Activated naive CD8-positive, alpha-beta T cell treated with anti-CD3 and anti-CD28 coated beads for 36 hours (primary cell): ENCODE measurements around the gene ARHGAP15. TPM values are rescaled to one million over a fixed set of nuclear protein-coding genes. Genes with fewer than 3 reads are reported as not detected.

Experiments used
- DNase-seq: peaks from one replicate; pipeline ENCODE4 v3.0.0; 2021
- H3K27ac Mint-ChIP-seq: one replicate; pipeline ENCODE4 v1.8.0; 2022; ENCODE audit warnings: mild to moderate bottlenecking, moderate library complexity, mixed read lengths
- H3K27me3 Mint-ChIP-seq: one replicate; pipeline ENCODE4 v1.8.0; 2022; ENCODE audit warnings: mild to moderate bottlenecking, mixed read lengths
- H3K36me3 Mint-ChIP-seq: one replicate; pipeline ENCODE4 v1.8.0; 2021; ENCODE audit warnings: mild to moderate bottlenecking, mixed read lengths
- H3K4me1 Mint-ChIP-seq: one replicate; pipeline ENCODE4 v1.8.0; 2021; ENCODE audit warnings: mixed read lengths
- H3K4me3 Mint-ChIP-seq: one replicate; pipeline ENCODE4 v1.8.0; 2022; ENCODE audit warnings: mild to moderate bottlenecking, moderate library complexity, mixed read lengths
- H3K9me3 Mint-ChIP-seq: one replicate; pipeline ENCODE4 v1.8.0; 2022; ENCODE audit warnings: mixed read lengths
- total RNA-seq, 2 experiments: library from RNA; stranded (reverse); gene quantifications; one replicate each; pipeline ENCODE4 v1.2.3, GENCODE V29; 2021

Gene ARHGAP15
- total RNA-seq, 2 experiments from 2014 or later = 45.2 to 47.0 TPM

DNA sequence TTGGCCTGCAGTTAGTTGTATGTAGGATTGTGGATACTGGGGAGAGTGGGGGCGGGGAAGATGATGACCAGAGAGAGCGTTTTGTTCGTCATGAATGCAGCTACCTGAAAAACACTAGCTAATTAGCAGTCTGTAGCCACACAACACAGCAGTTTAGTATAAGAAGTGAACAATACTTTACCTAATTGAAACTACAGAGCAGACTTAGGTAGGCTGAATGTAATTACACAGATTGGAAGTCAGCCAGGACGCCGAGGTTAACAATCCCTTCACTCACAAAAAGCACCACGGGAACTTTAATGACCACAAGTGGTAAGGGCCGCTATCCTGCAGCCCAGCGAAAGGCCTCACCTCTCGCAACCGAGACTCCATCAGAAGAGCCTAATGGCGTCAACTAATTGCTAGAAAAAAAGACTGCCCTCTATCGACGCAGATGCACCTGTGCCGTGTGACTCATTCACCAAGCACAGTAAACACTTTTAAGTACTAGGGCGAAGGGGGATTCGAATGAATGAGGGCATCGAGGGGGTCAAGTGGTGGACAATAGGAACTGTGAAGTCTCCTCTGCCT lies 591.0 kb downstream of the ARHGAP15 start:
- H3K27me3 Mint-ChIP-seq = no peaks in the 10 kb centered on the region
- no peak for DNase-seq
- peaks cover 23% of the 10 kb centered on the region for H3K36me3 Mint-ChIP-seq
- peaks cover 2% of the 10 kb centered on the region for H3K4me1 Mint-ChIP-seq
- no peak overlapping the region for H3K27ac Mint-ChIP-seq
- no peaks in the 10 kb centered on the region for H3K9me3 Mint-ChIP-seq
- no peak overlapping the region for H3K4me3 Mint-ChIP-seq

- no peak for DNase-seq
- H3K9me3 Mint-ChIP-seq = no peaks in the 10 kb centered on the region
- no peak overlapping the region for H3K27ac Mint-ChIP-seq
- H3K36me3 Mint-ChIP-seq = peaks cover 20% of the 10 kb centered on the region
- no peaks in the 10 kb centered on the region for H3K27me3 Mint-ChIP-seq
- no peak overlapping the region for H3K4me3 Mint-ChIP-seq
- peaks cover 14% of the 10 kb centered on the region for H3K4me1 Mint-ChIP-seq
Observed at GRCh38 chr2:143725400-143725799, 596.2 kb downstream of the ARHGAP15 start.

- no peak for DNase-seq
- Mint-ChIP-seq H3K4me3 (no peak overlapping the region), H3K36me3 (peaks cover 18% of the 10 kb centered on the region), H3K9me3 (no peaks in the 10 kb centered on the region), H3K27ac (no peak overlapping the region), H3K27me3 (no peaks in the 10 kb centered on the region), H3K4me1 (peaks cover 22% of the 10 kb centered on the region)
Observed at GRCh38 chr2:143726151-143726845, 597.1 kb downstream of the ARHGAP15 start.

DNA sequence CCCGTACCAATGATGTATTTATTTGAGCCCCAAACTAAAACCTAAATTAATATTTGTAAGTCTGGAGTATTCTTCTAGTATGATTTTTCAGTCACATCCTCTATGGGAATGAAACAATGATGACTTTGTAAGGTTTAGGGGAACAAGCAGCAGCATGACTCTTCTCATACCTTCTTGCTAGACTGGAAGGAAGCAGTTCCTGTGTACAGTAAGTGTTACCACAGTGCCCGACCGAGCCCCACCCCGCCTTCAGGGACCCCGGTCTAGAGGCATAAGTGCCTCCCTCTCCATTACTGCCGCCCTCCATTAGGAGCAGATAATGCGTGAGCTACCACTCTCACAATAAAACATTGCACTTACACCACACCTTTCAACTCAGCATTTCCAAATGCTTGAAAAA lies 599.3 kb downstream of the ARHGAP15 start:
- no peaks in the 10 kb centered on the region for H3K27me3 Mint-ChIP-seq
- no peak overlapping the region for H3K4me3 Mint-ChIP-seq
- no peak for DNase-seq
- H3K27ac Mint-ChIP-seq = no peak overlapping the region
- H3K9me3 Mint-ChIP-seq = no peaks in the 10 kb centered on the region
- H3K4me1 Mint-ChIP-seq = peaks cover 24% of the 10 kb centered on the region
- H3K36me3 Mint-ChIP-seq = peaks cover 21% of the 10 kb centered on the region

GRCh38 chr2:143729296-143729814 lies 600.1 kb downstream of the ARHGAP15 start:
- DNase-seq = no peak
- Mint-ChIP-seq H3K36me3 (peaks cover 24% of the 10 kb centered on the region), H3K9me3 (no peaks in the 10 kb centered on the region), H3K27ac (peak overlapping the region; percentile 67), H3K4me3 (no peak overlapping the region), H3K27me3 (no peaks in the 10 kb centered on the region), H3K4me1 (peaks cover 24% of the 10 kb centered on the region)

DNA sequence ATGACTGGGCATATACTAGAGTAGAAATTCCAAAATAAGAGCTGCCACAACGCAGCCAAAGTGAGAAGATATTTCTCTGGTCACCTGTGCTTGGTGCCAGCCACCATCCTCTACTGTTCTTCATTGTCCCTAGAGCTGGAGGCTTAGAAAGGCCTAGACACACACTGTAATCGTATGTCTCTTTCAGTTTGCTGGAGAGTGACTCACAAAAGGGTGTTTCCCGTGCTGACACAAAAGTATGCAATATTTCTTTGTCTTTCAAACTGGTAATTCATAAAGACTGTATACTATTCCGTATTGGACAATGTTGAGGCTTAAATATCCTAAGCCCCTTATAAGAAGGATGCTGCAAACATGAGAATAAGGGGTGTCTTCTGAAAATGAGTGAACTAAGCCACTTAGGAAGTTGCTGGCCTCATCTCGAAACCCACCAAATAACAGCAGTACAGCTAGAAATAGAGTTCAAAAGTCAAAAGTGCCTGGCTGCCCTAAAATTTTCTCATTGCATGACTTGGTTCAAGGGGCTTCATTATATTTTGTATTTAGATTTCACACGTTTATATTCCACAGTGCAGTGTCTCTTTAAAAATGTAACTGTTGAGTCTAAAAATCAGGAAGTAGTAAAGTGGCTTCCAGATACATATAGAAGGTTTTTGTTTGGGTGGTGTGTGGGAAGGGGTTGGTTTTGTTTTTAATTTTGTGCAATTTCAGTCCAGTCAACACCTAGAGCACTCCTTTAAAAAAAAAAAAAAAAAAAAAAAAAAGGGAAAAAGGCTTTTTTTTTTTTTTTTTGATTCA lies 601.1 kb downstream of the ARHGAP15 start:
- Mint-ChIP-seq H3K27me3 (no peaks in the 10 kb centered on the region), H3K4me1 (peaks cover 24% of the 10 kb centered on the region), H3K36me3 (peaks cover 25% of the 10 kb centered on the region), H3K4me3 (no peak overlapping the region), H3K9me3 (no peaks in the 10 kb centered on the region), H3K27ac (peak overlapping the region; percentile 67)
- DNase-seq = peak; percentile 2

- no peak for DNase-seq
- Mint-ChIP-seq H3K27me3 (no peaks in the 10 kb centered on the region), H3K9me3 (no peaks in the 10 kb centered on the region), H3K27ac (peak overlapping the region; percentile 67), H3K4me1 (peaks cover 24% of the 10 kb centered on the region), H3K4me3 (no peak overlapping the region), H3K36me3 (peaks cover 28% of the 10 kb centered on the region)
Observed at GRCh38 chr2:143730953-143731260, 601.7 kb downstream of the ARHGAP15 start.

GRCh38 chr2:143732076-143732475 lies 602.9 kb downstream of the ARHGAP15 start:
- Mint-ChIP-seq H3K9me3 (no peaks in the 10 kb centered on the region), H3K4me3 (no peak overlapping the region), H3K27ac (no peak overlapping the region), H3K4me1 (peaks cover 24% of the 10 kb centered on the region), H3K27me3 (no peaks in the 10 kb centered on the region), H3K36me3 (peaks cover 28% of the 10 kb centered on the region)
- DNase-seq = no peak

- H3K36me3 Mint-ChIP-seq = peaks cover 28% of the 10 kb centered on the region
- H3K4me1 Mint-ChIP-seq = peaks cover 24% of the 10 kb centered on the region
- H3K27me3 Mint-ChIP-seq = no peaks in the 10 kb centered on the region
- H3K27ac Mint-ChIP-seq = no peak overlapping the region
- no peak for DNase-seq
- H3K4me3 Mint-ChIP-seq = no peak overlapping the region
- no peaks in the 10 kb centered on the region for H3K9me3 Mint-ChIP-seq
Observed at GRCh38 chr2:143732871-143733270, 603.7 kb downstream of the ARHGAP15 start.

DNA sequence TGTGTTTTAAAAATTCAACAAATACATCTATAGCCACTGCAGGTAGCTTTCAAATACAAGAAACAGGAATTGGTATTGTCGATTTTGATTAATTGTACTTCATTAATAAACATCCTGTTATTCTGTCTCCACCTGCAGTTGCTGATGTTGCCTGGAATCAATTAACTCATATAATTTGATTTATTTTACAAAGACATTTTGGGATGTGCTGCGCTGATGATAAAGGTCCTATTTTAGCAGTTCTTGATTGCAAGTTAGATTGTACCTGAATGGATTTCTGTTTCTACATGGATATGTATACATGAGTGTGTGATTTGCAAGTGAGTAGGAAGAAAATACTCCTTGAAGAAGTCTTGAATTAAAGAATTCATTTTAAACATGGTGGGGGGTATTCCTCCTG lies 605.3 kb downstream of the ARHGAP15 start:
- Mint-ChIP-seq H3K36me3 (peaks cover 23% of the 10 kb centered on the region), H3K4me3 (no peak overlapping the region), H3K27ac (no peak overlapping the region), H3K9me3 (no peaks in the 10 kb centered on the region), H3K4me1 (peaks cover 19% of the 10 kb centered on the region), H3K27me3 (no peaks in the 10 kb centered on the region)
- no peak for DNase-seq

DNA sequence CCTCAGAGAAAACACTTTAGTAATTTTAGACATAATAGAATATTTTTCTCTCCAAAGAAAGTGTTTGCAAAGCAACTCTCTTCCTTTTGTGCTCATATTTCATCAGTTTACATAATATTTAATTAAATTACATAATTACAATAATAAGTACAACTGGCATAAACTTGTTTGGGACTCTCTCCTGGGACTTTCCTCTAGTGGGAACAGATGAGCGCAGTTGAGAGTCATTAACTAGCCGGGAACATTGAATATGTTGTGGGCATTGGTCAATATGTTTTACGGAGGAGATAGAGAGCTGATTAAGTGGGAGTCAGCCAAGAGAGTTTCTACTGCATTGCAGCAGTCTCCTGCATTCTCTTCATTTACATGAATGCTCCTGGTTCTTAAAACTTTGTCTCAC lies 607.7 kb downstream of the ARHGAP15 start:
- Mint-ChIP-seq H3K9me3 (no peaks in the 10 kb centered on the region), H3K27me3 (no peaks in the 10 kb centered on the region)

DNA sequence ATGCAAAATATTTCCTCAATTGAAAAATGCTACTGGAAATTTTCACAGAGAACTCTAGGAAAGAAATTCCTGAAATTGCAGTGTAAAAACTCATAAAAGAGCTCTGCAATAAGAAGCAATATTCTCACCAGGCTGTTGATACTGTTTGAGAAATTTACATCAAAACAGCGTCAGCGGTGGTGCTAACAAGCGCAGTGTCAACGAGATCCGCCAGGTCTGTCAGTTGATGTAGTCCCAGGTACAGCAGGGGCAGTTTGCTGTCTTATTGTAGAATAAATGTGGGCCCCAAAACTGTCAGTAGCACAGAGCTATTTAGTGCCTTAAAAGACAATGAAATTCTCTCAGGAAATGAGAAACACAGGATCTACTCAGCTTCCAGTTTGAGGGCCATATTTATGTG lies 611.2 kb downstream of the ARHGAP15 start:
- no peak for DNase-seq
- Mint-ChIP-seq H3K4me1 (no peaks in the 10 kb centered on the region), H3K36me3 (peaks cover 19% of the 10 kb centered on the region), H3K4me3 (no peak overlapping the region), H3K9me3 (no peaks in the 10 kb centered on the region), H3K27ac (no peak overlapping the region), H3K27me3 (no peaks in the 10 kb centered on the region)

More for the DNA sequence above, 607.7 kb downstream of the ARHGAP15 start:
- Mint-ChIP-seq H3K36me3 (peaks cover 17% of the 10 kb centered on the region), H3K4me3 (no peak overlapping the region), H3K4me1 (no peaks in the 10 kb centered on the region), H3K27ac (no peak overlapping the region)
- no peak for DNase-seq

- Mint-ChIP-seq H3K27me3 (no peaks in the 10 kb centered on the region), H3K4me3 (no peak overlapping the region), H3K27ac (no peak overlapping the region), H3K4me1 (no peaks in the 10 kb centered on the region), H3K36me3 (peaks cover 17% of the 10 kb centered on the region), H3K9me3 (no peaks in the 10 kb centered on the region)
- no peak for DNase-seq
Observed at GRCh38 chr2:143741205-143741604, 612.0 kb downstream of the ARHGAP15 start.

DNA sequence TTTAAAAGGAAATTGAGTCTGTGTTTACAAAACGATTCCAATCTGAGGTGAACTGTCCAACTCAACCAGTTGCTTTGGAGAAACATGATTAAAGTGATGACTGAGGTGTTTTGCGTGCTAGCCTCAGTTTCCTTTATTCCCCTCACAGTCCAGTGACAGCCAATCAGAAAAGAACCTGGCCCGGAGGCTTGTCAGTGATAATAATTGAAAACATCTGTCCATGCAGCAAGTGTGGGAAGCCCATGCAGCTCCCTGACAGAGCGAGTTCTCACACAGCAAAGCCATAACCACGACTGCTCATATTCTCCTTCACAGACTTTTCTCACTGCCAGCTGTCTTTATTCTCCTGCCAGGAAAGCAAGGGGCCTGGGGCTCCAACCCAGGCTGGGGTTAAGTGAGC lies 613.4 kb downstream of the ARHGAP15 start:
- Mint-ChIP-seq H3K4me3 (no peak overlapping the region), H3K9me3 (no peaks in the 10 kb centered on the region), H3K27ac (no peak overlapping the region), H3K4me1 (no peaks in the 10 kb centered on the region), H3K36me3 (peaks cover 17% of the 10 kb centered on the region), H3K27me3 (no peaks in the 10 kb centered on the region)
- DNase-seq = no peak

GRCh38 chr2:143744114-143744513 lies 614.9 kb downstream of the ARHGAP15 start:
- H3K27me3 Mint-ChIP-seq = no peaks in the 10 kb centered on the region
- peaks cover 14% of the 10 kb centered on the region for H3K36me3 Mint-ChIP-seq
- no peak overlapping the region for H3K27ac Mint-ChIP-seq
- H3K4me1 Mint-ChIP-seq = no peaks in the 10 kb centered on the region
- no peak overlapping the region for H3K4me3 Mint-ChIP-seq
- DNase-seq = no peak
- no peaks in the 10 kb centered on the region for H3K9me3 Mint-ChIP-seq
